NCI-H1930 (cell line): ENCODE measurements around the gene ANGPT4.

Source experiments
- DNase-seq, 2 experiments: peaks; one replicate each; lab custom pipeline; 2025; lab: John Stamatoyannopoulos, UW

The ANGPT4 gene, protein sequence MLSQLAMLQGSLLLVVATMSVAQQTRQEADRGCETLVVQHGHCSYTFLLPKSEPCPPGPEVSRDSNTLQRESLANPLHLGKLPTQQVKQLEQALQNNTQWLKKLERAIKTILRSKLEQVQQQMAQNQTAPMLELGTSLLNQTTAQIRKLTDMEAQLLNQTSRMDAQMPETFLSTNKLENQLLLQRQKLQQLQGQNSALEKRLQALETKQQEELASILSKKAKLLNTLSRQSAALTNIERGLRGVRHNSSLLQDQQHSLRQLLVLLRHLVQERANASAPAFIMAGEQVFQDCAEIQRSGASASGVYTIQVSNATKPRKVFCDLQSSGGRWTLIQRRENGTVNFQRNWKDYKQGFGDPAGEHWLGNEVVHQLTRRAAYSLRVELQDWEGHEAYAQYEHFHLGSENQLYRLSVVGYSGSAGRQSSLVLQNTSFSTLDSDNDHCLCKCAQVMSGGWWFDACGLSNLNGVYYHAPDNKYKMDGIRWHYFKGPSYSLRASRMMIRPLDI

DNA sequence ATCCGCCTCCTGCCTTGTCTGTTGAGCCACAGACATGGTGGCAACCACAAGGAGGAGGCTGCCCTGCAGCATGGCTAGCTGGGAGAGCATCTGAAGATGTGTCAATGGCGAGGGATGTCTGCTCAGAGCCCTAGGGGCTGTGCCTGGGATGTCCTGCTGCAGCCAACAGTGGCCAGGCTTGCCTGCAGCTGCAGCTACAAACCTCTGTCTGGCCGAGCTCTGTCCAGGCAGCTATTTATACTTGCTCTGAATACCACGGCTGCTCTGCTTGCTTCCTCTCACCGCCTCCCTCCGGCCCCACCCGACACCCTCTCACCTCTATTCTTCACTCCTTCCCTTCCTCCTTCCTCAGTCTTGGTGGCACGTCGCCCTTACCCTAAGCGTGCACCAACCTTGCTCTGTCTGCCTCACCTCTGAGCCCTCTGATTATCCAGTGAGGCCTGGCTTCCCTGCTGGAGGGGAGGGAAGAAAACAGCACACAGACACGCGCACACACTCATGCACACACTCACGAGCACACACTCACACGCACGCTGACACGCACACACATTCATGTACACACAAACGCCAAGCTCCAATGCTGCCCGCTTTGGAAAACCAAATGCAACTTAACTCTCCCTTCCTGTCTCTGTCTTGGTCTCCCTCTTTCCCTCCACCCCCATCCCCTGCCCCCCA is at the start of gene ANGPT4:
ANGPT4 (minus strand) TSS at position 210 of the 675 bp plus-strand sequence; CDS start at position 90, 120 bp downstream.
- DNase-seq, result no peak

DNA sequence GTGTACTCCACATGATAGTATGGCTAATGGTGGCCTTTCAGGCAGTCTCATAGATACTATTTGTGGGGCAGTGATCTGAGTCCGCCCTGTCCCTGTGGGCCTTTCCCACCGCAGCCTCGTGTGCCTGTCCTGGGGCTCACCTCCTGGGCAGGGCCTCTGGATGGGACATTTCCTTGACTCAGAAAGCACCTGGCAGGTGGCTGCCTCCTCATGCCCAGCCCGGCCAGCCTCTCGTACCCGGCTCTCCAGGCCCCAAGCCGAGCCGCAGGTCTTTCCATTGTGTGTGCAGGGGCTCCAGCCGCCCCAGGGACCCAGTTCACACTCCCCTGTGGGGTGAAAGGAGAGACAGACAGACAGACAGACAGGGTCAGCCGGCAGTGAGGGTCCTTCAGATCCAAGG is 47.7 kb upstream of the ANGPT4 start:
- DNase-seq, result no peak

DNA sequence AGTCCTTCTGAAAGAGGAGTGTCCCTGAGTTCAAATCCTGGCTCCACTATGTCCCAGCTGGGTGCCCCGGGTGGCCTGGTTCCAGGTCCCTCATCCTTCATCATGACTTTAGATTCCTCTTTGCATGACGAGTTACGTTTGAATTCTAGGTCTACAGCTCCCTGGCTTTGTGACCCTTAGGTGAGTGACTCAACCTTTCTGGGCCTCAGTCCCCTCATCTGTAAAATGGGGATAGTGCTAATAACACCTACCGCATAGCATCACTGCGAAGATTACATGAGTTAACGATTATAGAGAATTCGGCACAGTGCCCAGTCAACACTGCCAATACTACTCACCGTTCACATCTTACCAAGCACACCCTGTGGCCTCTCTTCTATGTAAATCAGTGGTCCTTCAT is 46.5 kb upstream of the ANGPT4 start:
- DNase-seq, result no peak

DNA sequence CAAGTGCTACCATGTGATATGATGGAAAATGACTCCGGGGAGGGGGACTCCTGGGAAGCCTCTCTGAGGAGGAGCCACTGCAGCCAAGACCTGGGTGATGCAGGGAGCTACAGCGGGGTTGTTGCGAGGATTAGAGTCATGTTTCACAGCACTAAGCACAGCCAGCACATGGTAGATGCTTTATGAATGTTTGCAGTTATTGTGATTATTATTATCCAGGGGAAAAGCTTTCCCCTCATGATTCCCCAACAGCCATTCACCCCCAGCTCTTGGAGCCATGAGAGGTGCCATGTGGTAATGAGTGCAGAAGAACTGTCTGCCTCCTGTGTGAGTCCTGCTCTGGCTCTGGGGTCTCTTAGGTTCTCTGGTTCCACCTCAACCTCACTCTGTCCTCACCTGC is 46.1 kb upstream of the ANGPT4 start:
- DNase-seq, result no peak

DNA sequence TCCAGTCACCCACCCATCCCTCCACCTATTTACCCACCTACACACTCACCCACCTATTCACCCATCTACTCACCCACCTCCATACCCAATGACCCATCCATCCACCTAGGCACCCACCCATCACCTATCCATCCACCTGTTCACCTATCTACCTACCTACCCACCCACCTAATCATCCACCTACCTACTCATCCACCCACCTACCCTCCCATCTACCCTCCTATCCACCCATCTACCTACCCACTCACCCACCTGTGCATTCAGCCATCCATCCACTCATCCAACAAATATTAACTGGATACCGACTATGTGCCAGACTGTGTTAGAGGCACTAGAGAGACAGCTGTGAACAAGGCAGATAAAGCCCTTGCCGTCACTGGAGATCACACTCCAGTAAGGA is 45.6 kb upstream of the ANGPT4 start:
- DNase-seq, result no peak

DNA sequence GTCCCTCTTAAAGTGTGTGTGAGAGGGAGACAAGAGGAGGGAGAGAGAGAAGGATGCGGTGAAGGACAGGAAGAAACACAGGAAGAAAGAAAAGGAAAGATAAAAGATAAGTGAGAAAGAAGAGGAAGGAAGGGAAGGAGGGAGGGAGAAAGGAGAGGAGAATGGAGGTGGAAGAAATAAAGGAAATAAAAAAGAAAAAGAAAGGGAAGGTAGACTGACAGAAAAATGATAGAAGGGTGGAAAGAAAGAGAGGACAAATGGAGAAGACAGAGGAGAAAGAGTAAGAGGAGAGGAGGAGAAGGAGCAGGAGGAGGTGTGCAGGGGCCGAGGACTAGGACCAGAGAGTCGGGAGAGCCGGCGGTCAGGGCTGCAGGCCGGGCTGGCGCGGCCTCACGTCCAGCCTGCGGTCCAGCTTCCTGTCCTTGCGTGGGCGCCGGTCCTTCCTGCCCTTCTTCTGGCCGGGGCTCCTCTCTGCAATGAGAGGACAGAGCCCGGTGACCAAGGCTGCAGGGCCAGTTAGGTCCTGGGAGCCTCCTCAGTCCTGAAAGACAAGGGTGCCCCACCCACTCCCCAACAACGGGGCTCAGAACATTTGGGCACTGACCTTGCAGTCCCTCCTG is 44.0 kb upstream of the ANGPT4 start:
- DNase-seq, result no peak

DNA sequence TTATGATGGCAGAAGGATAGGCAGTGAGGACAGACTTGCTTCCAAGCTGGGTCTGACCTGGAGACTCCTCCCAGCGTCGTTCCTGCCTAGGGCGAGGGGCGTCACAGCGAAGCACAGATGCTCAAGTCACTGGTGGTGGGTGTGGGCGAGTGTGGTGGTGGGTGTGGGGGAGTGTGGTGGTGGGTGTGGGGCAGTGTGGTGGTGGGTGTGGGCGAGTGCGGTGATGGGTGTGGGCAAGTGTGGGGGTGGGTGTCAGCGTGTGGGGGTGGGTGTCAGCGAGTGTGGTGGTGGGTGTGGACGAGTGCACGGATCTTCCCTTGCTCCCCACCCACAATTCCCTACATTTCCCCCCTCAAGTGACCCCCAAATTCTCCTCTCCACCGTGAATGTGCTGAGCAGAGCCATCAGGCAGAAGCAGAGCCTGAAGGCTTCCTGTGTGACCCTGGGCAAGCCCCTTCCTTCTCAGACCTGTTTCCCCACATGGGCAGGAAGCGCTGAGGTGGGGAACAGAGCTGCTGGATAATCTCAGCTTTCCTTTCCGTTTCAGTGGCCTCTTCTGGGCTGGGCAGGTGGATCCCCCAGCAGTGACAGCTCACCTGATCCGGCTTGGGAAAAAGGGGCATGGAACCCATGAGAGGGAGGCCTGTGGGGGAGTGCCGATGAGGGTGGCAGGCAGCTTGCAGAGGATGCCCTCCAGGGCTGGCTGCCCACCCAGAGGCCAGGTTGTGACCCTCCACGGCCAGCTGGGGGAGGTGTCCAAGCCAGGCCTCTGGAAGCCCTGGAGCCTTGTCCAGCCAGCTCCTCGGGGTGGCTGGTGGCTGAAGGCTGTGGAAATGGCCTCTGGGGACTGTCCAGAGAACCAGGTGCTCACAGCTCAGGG is 43.0 kb upstream of the ANGPT4 start:
- DNase-seq, result no peak

DNA sequence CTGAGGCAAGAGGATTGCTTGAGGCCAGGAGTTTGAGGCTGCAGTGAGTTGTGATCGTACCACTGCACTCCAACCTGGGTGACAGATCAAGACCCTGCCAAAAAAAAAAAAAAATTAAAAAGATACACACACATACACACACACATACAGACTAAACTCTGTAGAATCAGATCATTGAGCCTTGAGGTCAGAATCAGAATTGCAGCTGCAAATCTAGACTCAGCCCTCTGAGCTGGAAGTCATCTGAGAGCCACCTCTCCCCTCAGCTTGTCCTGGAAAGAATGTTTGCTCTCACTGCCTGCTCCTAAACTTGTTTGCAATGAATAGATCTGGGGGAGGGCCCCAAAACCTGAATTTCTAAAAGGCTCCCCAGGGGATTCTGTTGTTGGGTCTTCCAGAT is 41.4 kb upstream of the ANGPT4 start:
- DNase-seq, result no peak

DNA sequence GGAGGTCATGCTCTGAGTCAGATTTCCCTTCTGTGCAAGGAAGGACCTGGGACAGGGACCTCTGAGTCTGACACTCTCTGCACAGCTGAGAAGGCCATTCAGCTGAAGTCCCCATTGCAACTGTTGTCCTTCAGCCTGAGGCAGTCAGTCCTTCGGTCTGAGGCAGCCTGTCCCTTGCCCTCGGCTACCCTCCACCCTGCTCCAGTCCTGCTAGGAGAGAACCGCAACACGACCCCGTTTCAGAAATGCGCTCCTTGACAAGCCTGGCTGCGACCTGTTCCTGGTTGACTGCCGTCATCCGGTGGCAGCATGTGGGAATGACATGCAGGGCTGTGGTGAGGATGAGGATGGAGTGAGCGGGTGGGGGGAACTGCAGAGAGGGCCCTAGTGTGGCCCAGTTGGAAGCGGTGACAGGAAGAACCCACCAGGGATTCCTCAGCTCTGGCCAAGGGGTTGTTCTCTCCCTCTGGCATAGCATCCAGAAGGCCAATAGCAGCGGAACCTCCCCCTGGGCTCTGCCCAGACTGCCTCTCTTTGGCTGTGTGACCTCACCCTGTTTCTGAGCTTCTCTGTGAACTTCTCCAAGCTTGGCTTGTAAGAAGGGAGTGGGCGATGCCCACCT is 40.3 kb upstream of the ANGPT4 start:
- DNase-seq, result peak; percentile 54 to 72

DNA sequence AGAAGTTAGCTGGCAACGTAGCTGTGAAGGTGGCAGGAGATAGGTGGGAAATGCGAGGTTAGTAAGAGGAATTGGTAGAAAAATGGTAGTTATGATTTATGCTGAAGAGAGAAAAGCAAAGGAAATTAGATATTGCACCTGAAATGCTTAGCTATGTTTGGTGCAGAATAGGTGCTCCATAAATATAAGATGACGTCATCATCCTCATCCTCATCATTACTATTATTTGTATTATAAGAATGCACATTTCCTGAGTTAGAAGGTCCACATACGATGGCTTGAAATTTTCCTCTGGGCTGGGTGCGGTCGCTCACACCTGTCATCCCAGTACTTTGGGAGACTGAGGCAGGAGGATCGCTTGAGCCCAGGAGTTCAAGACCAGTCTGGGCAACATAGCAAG is 39.5 kb upstream of the ANGPT4 start:
- DNase-seq, result no peak

DNA sequence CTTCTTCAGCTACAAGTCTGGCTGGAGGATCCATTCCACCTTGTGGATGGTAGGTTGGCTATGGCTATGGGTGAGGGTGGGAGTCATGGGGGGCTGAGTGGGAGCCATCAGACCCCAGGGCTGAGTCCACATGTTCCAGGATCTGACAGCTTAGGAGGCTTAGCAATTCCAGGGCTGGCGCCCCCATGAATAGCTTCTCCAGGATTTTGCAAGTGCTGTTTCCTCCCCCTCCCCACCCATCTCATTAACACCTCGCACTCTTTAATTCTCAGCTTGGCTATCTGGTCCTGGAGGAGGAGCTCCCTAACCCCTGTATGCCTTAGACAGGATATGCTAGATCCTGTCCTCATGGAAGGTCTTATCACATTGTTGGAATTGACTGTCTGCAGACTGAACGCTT is 39.0 kb upstream of the ANGPT4 start:
- no peak for DNase-seq

DNA sequence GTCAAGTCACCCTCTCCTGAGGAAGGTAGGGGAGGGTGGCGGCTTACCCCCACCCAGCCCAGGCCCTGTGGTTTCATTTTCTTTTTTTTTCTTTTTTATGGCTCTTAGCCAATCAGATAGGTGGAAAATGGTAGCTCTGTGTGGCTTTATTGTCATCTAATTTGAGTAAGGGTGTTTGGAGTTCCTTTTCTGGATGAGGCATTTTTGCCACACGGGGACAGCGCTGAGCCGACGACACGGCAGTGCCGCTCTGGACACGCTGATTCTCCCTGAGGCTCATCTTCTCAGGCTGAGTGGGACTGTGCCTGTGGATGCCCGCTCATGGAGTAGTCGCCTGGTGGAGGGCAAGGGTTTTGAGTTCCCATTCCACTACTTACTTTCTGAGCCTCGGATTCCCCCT is 37.6 kb upstream of the ANGPT4 start:
- no peak for DNase-seq

DNA sequence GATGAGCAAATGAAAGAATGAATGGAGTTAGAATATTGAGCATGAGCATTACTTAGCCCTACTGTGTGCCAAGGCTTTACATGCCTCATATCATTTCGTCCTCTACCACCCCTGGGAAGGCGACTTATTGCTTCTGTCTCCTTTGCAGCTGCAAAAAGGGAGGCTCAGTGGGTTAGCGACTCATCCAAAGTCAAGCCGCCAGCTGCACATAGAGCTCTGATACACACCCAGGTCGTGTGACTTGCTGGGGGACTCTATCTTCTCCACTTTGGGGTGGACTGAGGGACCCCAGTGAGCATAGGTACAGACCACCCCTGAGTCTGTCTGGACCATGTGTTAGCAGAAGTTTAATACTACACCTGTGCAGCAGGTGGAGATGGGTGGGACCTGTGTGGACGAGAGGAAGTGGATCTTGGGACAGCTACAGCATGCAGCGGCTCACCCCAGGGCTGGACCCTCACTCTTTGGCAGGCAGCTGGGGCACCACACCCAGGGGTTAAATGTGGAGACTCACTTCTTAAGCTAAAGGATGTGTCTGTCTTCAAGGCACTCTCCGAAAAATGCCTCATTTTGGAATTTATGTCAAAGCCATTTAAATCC is 36.2 kb upstream of the ANGPT4 start:
- no peak for DNase-seq

DNA sequence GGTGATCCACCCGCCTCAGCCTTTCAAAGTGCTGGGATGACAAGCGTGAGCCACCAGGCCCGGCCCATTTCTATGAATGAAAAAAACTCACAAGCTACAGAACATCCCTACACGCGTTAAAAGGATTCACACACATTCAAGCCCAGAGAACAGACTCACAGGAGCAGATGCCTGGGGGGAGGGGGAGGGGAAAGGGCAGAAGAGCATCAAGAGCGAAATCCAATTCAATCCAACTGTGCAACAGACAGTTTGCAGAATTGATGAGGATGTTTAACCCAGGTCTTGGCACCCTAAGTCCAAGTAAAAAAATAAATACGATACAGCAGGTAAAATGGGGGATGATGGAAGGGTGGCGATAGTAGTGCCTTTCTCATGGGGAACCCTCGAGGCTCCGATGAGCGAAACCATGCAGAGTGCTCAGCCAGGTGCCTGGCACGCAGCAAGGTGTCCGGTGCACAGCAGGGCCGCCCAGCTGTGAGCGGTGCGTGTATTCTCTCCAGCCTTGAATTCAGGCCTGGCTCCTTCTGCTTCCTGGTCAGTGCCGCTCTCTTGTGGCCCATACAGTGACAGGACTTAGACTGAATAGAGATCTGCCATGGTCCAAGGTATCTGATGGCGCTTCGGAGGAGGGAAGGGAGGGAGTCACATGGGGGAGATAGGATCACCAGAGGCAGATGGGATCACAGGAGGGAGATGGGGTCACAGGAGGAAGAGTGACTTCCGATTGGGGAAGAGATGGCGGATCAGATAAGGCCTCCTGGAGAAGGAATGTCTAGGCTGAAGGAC is 35.4 kb upstream of the ANGPT4 start:
- DNase-seq, result no peak

DNA sequence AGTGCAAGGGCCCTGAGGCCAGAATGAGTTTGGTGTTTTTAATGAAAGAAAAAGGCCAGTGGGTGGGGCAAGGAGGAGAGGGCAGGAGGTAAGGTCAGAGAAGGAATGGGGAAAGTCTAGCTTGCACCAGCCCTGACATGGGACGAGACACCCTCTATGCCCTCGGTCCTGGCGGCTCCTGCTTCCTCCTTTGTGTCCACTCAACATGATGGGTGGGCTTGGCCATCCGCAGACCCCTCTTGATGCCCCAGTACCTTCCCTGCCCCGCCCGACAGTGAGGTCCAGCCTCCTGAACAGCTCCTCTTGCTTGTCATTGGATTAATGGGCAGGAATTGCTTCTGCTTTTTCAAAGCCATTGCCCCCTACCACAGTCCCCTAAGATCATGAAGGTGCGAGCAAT is 33.6 kb upstream of the ANGPT4 start:
- no peak for DNase-seq

DNA sequence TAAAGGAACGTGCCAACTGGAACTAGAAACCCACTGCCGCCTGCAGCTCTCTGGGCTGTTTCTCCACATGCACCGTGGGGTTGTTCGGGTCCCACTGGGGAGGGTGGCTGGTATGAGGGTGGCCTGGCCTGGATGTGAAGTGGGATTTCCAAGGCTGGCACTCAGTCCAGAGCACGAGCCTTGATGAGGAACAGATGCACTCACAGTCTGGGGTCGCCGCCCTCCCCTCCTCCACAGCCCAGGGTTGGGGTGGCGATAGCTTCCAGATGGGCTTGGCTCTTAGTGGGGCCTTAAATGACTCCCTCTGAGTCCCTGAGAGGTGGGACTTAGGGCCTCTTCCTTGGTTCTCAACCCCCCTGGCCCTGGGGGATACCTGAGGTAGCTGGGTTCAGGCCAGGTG is 30.7 kb upstream of the ANGPT4 start:
- DNase-seq, result no peak

DNA sequence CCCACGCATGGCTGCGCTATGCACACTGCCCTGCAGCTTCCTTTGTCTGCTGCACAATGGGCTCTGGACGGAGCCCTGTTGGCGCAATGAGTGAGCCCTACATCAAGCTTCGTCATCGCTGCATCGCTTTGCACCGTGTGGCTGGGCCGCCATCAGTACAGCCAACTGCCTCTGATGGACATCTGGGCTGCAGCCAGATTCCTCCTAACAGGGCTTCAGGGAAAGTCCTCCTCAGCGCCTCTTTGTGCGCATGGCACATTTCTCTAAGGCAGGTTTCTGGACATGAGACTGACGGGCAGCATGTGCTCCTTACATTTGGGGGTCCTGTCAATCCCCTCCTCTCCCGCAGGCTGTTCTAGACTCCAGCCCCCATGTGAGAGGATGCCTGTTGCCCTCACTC is 29.7 kb upstream of the ANGPT4 start:
- DNase-seq, result no peak

DNA sequence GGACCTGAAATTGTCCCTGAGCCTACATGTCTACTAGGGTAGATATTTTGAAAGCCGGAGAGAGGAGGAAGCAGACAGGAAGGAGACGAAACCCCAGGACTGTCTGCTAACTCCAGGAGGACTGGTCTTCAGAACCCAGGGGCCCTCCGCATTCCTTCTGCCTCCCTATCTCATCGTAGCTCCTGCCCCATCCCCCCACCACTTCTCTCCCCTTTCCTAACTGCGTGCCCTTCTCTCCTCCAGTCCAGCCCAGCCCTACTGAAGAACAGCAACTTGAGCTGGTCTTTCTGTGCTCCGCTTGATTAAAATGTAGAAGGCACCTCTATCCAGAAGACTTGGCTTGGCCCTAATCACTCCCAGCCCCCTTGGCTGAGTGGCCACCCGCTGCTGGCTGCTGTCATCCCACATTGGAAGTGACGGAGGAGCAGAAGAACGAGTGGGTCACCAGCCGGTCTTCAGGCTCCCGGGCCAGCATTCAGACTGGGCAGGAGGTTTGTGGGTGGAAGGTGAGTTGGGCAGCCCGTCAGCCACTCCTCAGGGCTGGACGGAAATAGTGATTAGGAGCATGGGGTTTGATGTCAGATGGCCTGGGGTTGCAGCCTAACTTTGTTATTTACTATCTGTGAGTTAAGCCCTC is 28.8 kb upstream of the ANGPT4 start:
- no peak for DNase-seq

DNA sequence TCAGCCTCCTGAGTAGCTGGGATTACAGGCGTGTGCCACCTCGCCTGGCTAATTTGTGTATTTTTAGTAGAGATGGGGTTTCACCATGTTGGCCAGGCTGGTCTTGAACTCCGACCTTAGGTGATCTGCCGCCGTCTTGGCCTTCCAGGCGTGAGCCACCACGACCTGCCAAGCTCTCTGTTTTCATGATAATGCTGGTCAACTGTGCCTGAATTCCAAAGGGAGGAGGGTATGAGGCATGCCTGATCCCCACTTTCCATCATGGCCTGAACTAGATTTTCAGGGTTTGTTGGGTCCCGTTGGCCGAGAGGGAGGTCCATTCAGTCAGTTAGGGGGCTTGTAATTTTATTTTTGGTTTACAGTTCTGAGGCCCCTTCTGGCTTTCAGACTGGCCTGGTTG is 28.0 kb upstream of the ANGPT4 start:
- DNase-seq, result no peak

DNA sequence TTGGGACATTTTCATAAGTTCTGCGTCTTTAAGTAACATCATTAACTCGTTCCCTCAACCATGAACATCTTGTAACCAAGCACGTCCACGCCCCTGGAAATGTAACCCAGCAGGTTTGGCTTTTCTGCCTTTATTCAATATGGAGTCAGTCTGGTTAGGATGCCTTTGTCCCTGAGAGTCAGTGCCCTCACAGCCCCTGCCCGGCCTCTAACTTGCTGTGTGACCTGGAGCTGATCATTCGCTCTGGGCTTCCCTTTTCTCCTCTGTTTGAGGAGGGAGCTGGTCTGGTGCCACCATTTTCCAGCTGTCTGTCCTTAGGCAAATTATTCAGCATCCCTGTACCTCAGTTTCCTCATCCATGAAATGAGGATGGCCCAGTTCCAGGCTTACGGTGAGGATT is 26.5 kb upstream of the ANGPT4 start:
- DNase-seq, result no peak
